Endothelial cell of umbilical vein (primary cell): ENCODE data around the gene SCIN. TPM values are rescaled to one million over a fixed set of nuclear protein-coding genes. Genes with fewer than 3 reads are reported as not detected.

Experiments used
- BruUV-seq: library from RNA; stranded (reverse); fragments of 400-500 nt; replicated peaks from 2 replicates; lab custom pipeline; 2021; lab: Mats Ljungman, UMichigan
- CTCF ChIA-PET: fragments of 300-600, 350-600 bp; sonication (Branson Sonifier 250); formaldehyde crosslinking; loops from one replicate; lab custom pipeline; 2021; ENCODE audit warnings: antibody characterized with exemption, inconsistent platforms; lab: Charles Lee
- POLR2A ChIA-PET: fragments of 300-600, 350-600 bp; sonication (Branson Sonifier 250); formaldehyde crosslinking; loops from one replicate; lab custom pipeline; 2021; ENCODE audit warnings: antibody characterized with exemption, inconsistent platforms; lab: Charles Lee
- DNase-seq: peaks from one replicate; pipeline ENCODE4 v3.0.0-alpha.2; 2011; ENCODE audit warnings: low read depth, low spot score
- FAIRE-seq: peaks from 2 replicates; lab custom pipeline; 2011; peaks lifted over from hg19 to GRCh38; lab: Jason Lieb, UNC
- H2AFZ ChIP-seq: 2 replicates; pipeline ENCODE4 v1.6.0; 2012; ENCODE audit warnings: low read depth, low read length, control low read depth, inconsistent platforms
- H3K27ac ChIP-seq: 2 replicates; pipeline ENCODE4 v1.5.1; 2011; ENCODE audit warnings: low read depth, mild to moderate bottlenecking, control low read depth, low read length, moderate library complexity; ENCODE audit not compliant: insufficient read depth
- H3K27me3 ChIP-seq, 2 experiments: 2 replicates each; pipeline versions ENCODE4 v1.6.0 to v1.6.1; 2011; ENCODE audit warnings: low read length in 2 of 2, mixed read lengths in 1 of 2; ENCODE audit not compliant: control insufficient read depth in 2 of 2, insufficient read depth in 2 of 2
- H3K36me3 ChIP-seq, 2 experiments: 2 replicates in 1 of 2; 3 replicates in 1 of 2; pipeline ENCODE4 v1.5.1; 2011; ENCODE audit warnings: low read length in 2 of 2, mild to moderate bottlenecking in 1 of 2, moderate library complexity in 1 of 2; ENCODE audit not compliant: control insufficient read depth in 2 of 2, insufficient read depth in 2 of 2; ENCODE audit errors: extremely low read depth in 1 of 2
- H3K4me1 ChIP-seq: 3 replicates; pipeline ENCODE4 v1.5.1; 2011; ENCODE audit warnings: mild to moderate bottlenecking, low read length; ENCODE audit not compliant: control insufficient read depth, insufficient read depth; ENCODE audit errors: extremely low read depth
- H3K4me2 ChIP-seq: 2 replicates; pipeline ENCODE4 v1.6.1; 2011; ENCODE audit warnings: low read length, control low read depth, mixed read lengths; ENCODE audit not compliant: insufficient read depth
- H3K4me3 ChIP-seq, 3 experiments: fragments of 200-600 bp in 1 of 3; sonication (generic), shearing (Covaris generic) in 1 of 3; replicated peaks in 1 of 3; 2 replicates each; pipeline ENCODE4 v1.5.1; 2011 to 2016; ENCODE audit warnings: control low read depth in 3 of 3, low read length in 3 of 3, mild to moderate bottlenecking in 2 of 3, inconsistent platforms in 1 of 3, low read depth in 1 of 3, moderate library complexity in 1 of 3; ENCODE audit not compliant: insufficient read depth in 1 of 3
- H3K79me2 ChIP-seq: 2 replicates; pipeline ENCODE4 v1.6.0; 2012; ENCODE audit warnings: low read length, inconsistent platforms; ENCODE audit not compliant: control insufficient read depth, insufficient read depth
- H3K9ac ChIP-seq: replicated peaks from 2 replicates; pipeline ENCODE3; 2011; ENCODE audit warnings: low read length, control low read depth; ENCODE audit not compliant: insufficient read depth; ENCODE audit errors: extremely low read depth
- H3K9me1 ChIP-seq: replicated peaks from 3 replicates; pipeline ENCODE4 v1.6.0; 2011; ENCODE audit warnings: mild to moderate bottlenecking, low read length; ENCODE audit not compliant: control insufficient read depth, insufficient read depth; ENCODE audit errors: extremely low read depth
- H3K9me3 ChIP-seq: replicated peaks from 2 replicates; pipeline ENCODE4 v1.5.1; 2012; ENCODE audit warnings: low read length, inconsistent platforms; ENCODE audit not compliant: control insufficient read depth, insufficient read depth
- H4K20me1 ChIP-seq: replicated peaks from 2 replicates; pipeline ENCODE3; 2011; ENCODE audit warnings: mild to moderate bottlenecking, low read length; ENCODE audit not compliant: control insufficient read depth, insufficient read depth; ENCODE audit errors: extremely low read depth
- CTCF ChIP-seq, 2 donors: IDR thresholded peaks; 1 replicate in 1 of 2; 2 replicates in 1 of 2; pipeline ENCODE4 v1.5.1; 2011; ENCODE audit warnings: low read length in 2 of 2, mild to moderate bottlenecking in 2 of 2, moderate library complexity in 2 of 2, control low read depth in 1 of 2, inconsistent platforms in 1 of 2, low read depth in 1 of 2; ENCODE audit not compliant: insufficient read depth in 1 of 2; ENCODE audit errors: extremely low read depth in 1 of 2
- JUN ChIP-seq: IDR thresholded peaks from 2 replicates; pipeline ENCODE4 v1.6.1; 2011; ENCODE audit warnings: borderline replicate concordance, low read depth; ENCODE audit not compliant: insufficient read length, insufficient read depth
- MYC ChIP-seq: IDR thresholded peaks from one replicate; pipeline ENCODE4 v1.6.1; 2011; ENCODE audit warnings: mild to moderate bottlenecking, low read depth, low read length
- POLR2AphosphoS5 ChIP-seq: IDR thresholded peaks from 2 replicates; pipeline ENCODE4 v1.6.1; 2012; ENCODE audit warnings: low read depth, mild to moderate bottlenecking, control low read depth, low read length, moderate library complexity; ENCODE audit not compliant: insufficient read depth
- dilution Hi-C: fragments of 300-500 bp; cut with MboI; formaldehyde crosslinking; loops from one replicate; pipeline ENCODE4 v1.15.0; 2019; ENCODE audit warnings: low sequenced_read_pairs; ENCODE audit not compliant: extremely low pct_ligation_motif_present
- intact Hi-C: fragments of 100-400 bp; cut with micrococcal nuclease; formaldehyde crosslinking; loops from one replicate; pipeline ENCODE4 v1.10.0; 2022
- polyA plus RNA-seq, 4 experiments: library from polyadenylated mRNA; depleted of rRNA in 3 of 4; stranded (reverse) in 3 of 4; unstranded in 1 of 4; fragments of >200 nt; gene quantifications; 2 replicates each; pipeline versions ENCODE4 v1.2.1 to v1.2.3, GENCODE V29; 2011 to 2012; ENCODE audit warnings: missing spikeins in 1 of 4
- total RNA-seq: library from RNA; stranded (reverse); gene quantifications from 2 replicates; pipeline ENCODE4 v1.2.3, GENCODE V29; 2021

The SCIN gene
- total and polyA plus RNA-seq, 2 donors (not counting 3 experiments of a cell fraction or from before 2014, with no cell fraction given) = 0.07 to 0.69 TPM

GRCh38 chr7:12637819-12638592, 67.5 kb downstream of the SCIN start:
- BruUV-seq = no TSS peak
- Histone ChIP-seq H3K9me3 (no peaks in the 10 kb centered on the region), H3K4me3 (no peak overlapping the region), H3K4me1 (no peaks in the 10 kb centered on the region), H4K20me1 (no peaks in the 10 kb centered on the region), H2AFZ (peak overlapping the region; percentile 70), H3K36me3 (no peaks in the 10 kb centered on the region), H3K27me3 (peaks cover 8 to 9% of the 10 kb centered on the region in 2 experiments), H3K79me2 (no peaks in the 10 kb centered on the region), H3K27ac (no peak overlapping the region), H3K4me2 (no peak overlapping the region), H3K9me1 (no peaks in the 10 kb centered on the region), H3K9ac (no peak overlapping the region)
- dilution Hi-C loops (no loop called here), intact Hi-C loops (loop anchor here (2.0 to 5.0 kb wide), 3 partner anchors 37 to 479 kb away; partner anchors contain the start of gene ARL4A)
- ChIA-PET POLR2A (no interaction called here), CTCF (interaction anchor here (0.9 to 2.0 kb wide), 27 partner anchors 8 to 628 kb away, joined by 3 to 29 read pairs (median 6); partner anchors contain the start of gene ARL4A)
- no peak for FAIRE-seq
- TF ChIP-seq MYC = no peak
- TF ChIP-seq CTCF (IDR thresholded peaks at IDR 0.05; ENCODE audit: extremely low read depth in 1 of 2, insufficient read depth in 1 of 2, low read depth in 1 of 2, low read length in 2 of 2) = no peak
- no peak for TF ChIP-seq POLR2AphosphoS5
- TF ChIP-seq JUN = no peak
- DNase-seq = no peak
